Stimulated activated memory B cell treated with anti-CD40 and anti-IgM and Interleukin-4, amounts not matched to agents 10 μg/mL and 1 μg/mL and 100 μg/mL, for 72 hours (primary cell): ENCODE results near the gene GPBAR1.
"Not testable (repeated sequence)": the region's sequence is repeated elsewhere in the genome, so short reads cannot be mapped to it uniquely, and the experiment has no call there.

ENCODE experiments used
- ATAC-seq: fragments of 150-1000 bp; cut with Tn5 transposase; 2 replicates; pipeline ENCODE4 v1.10.0; 2021
- H3K27ac Mint-ChIP-seq: one replicate; pipeline ENCODE4 v1.8.0; 2022; ENCODE audit warnings: mild to moderate bottlenecking, mixed read lengths
- H3K27me3 Mint-ChIP-seq: one replicate; pipeline ENCODE4 v1.8.0; 2022; ENCODE audit warnings: mixed read lengths
- H3K36me3 Mint-ChIP-seq: one replicate; pipeline ENCODE4 v1.8.0; 2022; ENCODE audit warnings: mixed read lengths
- H3K4me1 Mint-ChIP-seq: one replicate; pipeline ENCODE4 v1.8.0; 2022; ENCODE audit warnings: mixed read lengths
- H3K4me3 Mint-ChIP-seq: one replicate; pipeline ENCODE4 v1.8.0; 2022; ENCODE audit warnings: mild to moderate bottlenecking, moderate library complexity, mixed read lengths
- H3K9me3 Mint-ChIP-seq: one replicate; pipeline ENCODE4 v1.8.0; 2022; ENCODE audit warnings: mixed read lengths

Gene GPBAR1

DNA sequence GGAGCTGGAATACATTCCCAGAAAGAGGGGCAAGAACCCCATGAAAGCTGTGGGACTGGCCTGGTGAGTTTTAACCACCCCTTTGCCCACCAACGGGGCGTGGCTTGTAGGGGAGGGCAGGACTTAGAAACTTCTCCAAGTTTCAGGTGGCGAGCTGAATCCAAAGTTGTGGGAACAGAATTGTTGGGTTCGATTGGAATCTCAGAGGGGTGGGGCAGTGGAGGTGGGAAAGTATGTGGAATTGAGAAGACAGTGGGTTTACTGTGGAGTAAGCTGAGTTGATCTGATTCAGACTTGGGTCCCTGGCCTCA, 10.6 kb downstream of the GPBAR1 start:
- Mint-ChIP-seq H3K9me3 (no peaks in the 10 kb centered on the region), H3K4me3 (peak overlapping the region; percentile 90), H3K27ac (peak overlapping the region; percentile 78), H3K4me1 (peaks cover 69% of the 10 kb centered on the region), H3K27me3 (no peaks in the 10 kb centered on the region), H3K36me3 (peaks cover 44% of the 10 kb centered on the region)
- ATAC-seq = no peak

DNA sequence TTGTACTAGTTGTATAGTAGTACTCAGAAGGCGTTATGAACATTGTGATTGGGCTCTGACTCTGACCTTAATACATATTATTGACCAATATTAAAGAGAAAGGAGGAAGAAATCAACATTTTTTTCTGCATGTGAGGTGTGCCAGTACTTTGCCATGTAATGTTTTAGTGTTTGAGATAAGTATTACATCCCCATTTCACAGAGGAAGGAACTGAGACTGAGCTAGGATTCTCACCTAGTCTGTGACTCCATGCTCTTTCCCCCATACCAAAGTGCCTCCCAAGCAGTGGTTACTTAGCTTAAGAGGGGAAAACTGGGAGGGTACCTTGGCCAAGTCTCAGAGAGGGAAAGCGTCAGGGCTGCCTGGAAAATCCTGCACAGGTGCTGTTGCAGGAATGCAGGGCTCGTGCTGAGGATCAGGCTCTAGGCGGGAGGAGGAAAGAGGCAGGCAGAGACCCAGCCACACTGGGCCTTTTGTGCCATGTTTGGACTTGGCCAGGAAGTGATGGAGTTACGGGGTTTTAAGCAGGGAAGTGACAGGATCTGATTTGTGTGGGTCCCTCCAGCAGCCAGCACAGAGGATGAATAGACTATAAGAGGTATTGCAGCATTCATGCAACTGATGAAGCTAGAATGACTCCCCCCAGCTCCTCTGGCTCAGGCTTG, 11.2 kb downstream of the GPBAR1 start:
- H3K9me3 Mint-ChIP-seq = no peaks in the 10 kb centered on the region
- peak overlapping the region; percentile 90 for H3K4me3 Mint-ChIP-seq
- H3K4me1 Mint-ChIP-seq = peaks cover 69% of the 10 kb centered on the region
- no peak for ATAC-seq
- H3K27ac Mint-ChIP-seq = peak overlapping the region; percentile 78
- H3K27me3 Mint-ChIP-seq = no peaks in the 10 kb centered on the region
- H3K36me3 Mint-ChIP-seq = peaks cover 44% of the 10 kb centered on the region

DNA sequence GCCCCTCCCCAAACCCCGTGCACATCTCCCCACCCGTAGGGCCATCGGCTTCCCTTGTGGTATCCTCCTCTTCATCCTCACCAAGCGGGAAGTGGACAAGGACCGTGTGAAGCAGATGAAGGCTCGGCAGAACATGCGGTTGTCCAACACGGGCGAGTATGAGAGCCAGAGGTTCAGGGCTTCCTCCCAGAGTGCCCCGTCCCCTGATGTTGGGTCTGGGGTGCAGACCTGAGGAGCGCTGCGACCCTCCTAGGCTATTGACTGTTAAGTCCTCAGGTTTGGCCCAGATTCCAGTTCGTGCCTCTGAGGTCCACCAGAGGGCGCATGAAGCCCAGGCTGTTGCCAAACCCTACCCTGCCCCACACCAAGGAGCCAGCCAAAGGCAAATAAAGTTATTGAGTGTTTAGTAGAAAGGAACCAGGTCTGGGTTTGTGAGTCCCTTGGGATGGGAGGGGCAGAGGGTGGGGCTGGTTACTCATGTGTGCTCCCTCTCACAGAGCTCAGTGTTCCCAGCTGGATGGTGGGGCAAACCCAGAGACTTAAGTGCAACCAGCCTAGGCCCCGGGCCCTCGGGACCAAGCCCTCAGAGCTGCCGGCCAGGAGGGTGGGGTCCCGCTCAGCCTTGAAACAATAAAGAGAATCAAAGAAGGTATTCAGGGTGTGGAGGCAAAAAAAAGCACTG, 11.9 kb downstream of the GPBAR1 start:
- peaks cover 68% of the 10 kb centered on the region for H3K4me1 Mint-ChIP-seq
- peak overlapping the region; percentile 32 for H3K4me3 Mint-ChIP-seq
- peaks cover 44% of the 10 kb centered on the region for H3K36me3 Mint-ChIP-seq
- H3K27ac Mint-ChIP-seq = peak overlapping the region; percentile 78
- no peaks in the 10 kb centered on the region for H3K27me3 Mint-ChIP-seq
- ATAC-seq = peak; percentile 72
- H3K9me3 Mint-ChIP-seq = no peaks in the 10 kb centered on the region

- H3K27me3 Mint-ChIP-seq, ATAC-seq, H3K4me3 Mint-ChIP-seq, H3K9me3 Mint-ChIP-seq: not testable (repeated sequence)
- peak overlapping the region; percentile 78 for H3K27ac Mint-ChIP-seq
- H3K4me1 Mint-ChIP-seq = peaks cover 67% of the 10 kb centered on the region
- peaks cover 46% of the 10 kb centered on the region for H3K36me3 Mint-ChIP-seq
Observed at GRCh38 chr2:218273214-218273907, 12.5 kb downstream of the GPBAR1 start.

DNA sequence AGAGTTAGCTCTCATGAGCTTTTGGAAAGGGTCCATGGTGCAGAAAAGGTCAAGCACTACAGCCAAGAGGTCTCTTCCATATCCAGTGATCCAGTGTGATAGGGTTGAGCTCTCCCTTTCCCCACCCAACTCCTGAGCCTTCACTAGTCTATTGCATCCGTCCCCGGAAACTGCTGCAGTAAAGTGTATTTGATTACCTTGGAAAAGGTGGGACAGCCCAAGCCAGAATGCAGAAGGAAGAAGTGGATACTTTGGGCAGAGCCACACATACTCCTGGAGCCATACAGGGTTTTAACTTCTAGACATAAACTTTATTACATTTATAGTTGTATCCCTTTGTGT, 13.1 kb downstream of the GPBAR1 start:
- Mint-ChIP-seq H3K36me3 (peaks cover 49% of the 10 kb centered on the region), H3K27ac (peak overlapping the region; percentile 78), H3K4me3 (no peak overlapping the region), H3K27me3 (no peaks in the 10 kb centered on the region), H3K4me1 (peaks cover 66% of the 10 kb centered on the region), H3K9me3 (no peaks in the 10 kb centered on the region)
- no peak for ATAC-seq

- H3K27me3 Mint-ChIP-seq = no peaks in the 10 kb centered on the region
- H3K36me3 Mint-ChIP-seq = peaks cover 56% of the 10 kb centered on the region
- no peak for ATAC-seq
- peaks cover 66% of the 10 kb centered on the region for H3K4me1 Mint-ChIP-seq
- H3K9me3 Mint-ChIP-seq = no peaks in the 10 kb centered on the region
- H3K27ac Mint-ChIP-seq = peak overlapping the region; percentile 78
- no peak overlapping the region for H3K4me3 Mint-ChIP-seq
Observed at GRCh38 chr2:218274586-218274985, 13.8 kb downstream of the GPBAR1 start.

DNA sequence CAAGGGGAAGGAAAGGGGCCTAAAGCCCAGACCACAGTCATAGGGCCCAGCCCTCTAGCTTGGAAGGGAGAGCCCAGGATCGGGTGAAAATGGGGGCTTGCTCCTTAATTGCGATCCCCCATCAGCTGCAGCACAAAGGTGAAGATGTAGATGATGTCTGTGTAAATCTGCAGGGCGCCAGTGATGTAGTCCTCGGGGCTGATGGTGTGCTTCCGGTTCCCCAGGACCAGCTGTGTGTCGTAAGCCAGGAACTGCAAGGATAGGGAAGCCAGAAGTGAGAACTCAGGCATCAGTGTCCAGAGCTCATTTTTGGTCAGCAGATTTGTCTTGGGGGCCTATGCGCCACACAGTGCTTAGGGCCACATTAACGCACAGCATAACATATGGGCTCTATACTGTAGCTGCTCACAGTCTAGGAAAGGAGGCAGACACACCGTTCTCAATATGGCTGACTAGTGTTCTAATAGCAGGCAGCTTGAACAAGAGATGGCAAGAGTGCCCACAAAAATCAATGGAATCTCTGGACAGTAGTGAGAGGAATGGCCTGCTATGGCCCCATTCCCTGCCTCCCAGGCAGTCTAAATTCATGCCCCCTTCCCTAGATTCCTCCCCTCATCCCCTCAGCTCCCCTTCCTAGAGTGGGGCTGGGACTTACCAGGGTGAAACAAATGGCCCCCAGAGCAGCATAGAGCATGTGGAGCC, 14.7 kb downstream of the GPBAR1 start:
- H3K9me3 Mint-ChIP-seq = no peaks in the 10 kb centered on the region
- H3K36me3 Mint-ChIP-seq = peaks cover 65% of the 10 kb centered on the region
- peaks cover 73% of the 10 kb centered on the region for H3K4me1 Mint-ChIP-seq
- no peak for ATAC-seq
- H3K4me3 Mint-ChIP-seq = no peak overlapping the region
- H3K27me3 Mint-ChIP-seq = no peaks in the 10 kb centered on the region
- peak overlapping the region; percentile 78 for H3K27ac Mint-ChIP-seq

DNA sequence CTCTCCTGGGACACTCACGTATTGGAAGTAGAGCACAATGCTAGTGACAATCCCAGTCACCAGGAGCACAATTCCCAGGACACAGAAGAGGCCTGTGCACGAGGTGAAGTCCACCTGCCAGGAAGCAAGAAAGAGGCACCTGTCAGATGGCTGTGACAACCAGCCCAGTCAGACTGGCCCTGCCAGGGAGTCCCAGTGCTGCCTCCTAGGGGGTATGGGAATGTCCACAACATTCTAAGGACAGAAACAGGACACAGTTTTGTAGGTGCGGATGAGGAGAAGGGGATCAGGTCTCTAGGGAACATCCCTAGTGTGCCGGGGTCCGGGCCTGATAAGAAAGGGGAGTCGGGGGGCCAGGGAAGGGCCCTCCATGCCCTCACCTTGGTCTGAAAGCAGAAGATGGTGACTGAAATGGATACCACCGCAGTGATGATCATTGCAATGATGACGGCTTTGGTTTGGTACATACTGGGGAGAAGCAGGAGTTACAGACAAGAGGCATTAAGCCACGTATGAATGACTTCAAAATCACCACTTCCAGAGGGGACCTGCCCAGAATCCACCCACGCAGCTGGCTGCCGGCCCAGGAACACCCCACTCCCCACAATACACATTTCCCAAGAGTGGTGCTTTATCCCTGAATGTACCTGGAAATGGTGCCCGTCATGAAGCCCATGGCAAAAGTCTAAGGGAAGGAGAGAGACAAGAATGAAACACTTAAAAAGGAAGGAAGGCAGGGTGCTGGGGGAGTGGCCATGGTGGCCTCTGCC, 16.4 kb downstream of the GPBAR1 start:
- H3K36me3 Mint-ChIP-seq = peaks cover 73% of the 10 kb centered on the region
- no peak overlapping the region for H3K4me3 Mint-ChIP-seq
- H3K27ac Mint-ChIP-seq = peak overlapping the region; percentile 61
- no peaks in the 10 kb centered on the region for H3K27me3 Mint-ChIP-seq
- peaks cover 58% of the 10 kb centered on the region for H3K4me1 Mint-ChIP-seq
- no peak for ATAC-seq
- H3K9me3 Mint-ChIP-seq = no peaks in the 10 kb centered on the region

DNA sequence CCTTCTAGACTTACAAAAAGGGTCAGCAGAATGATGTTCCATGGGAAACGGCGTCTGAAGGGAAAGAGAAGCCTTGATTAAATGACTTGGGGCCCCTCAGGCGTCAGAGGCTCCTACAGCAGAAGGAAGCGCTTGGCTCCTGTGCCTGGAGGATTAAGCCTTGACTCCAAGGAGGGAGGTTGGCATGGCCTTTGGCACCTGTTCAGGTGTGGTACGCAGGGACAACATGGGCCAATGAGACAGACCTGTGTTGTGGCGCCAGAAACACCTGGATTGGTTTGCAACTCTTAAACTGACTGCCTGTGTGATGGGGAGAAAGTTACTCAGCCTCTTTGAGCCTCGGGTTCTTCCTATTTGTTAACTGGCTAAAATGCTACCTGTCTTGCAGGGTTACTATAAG, 17.1 kb downstream of the GPBAR1 start:
- H3K36me3 Mint-ChIP-seq = peaks cover 70% of the 10 kb centered on the region
- no peak overlapping the region for H3K4me3 Mint-ChIP-seq
- H3K4me1 Mint-ChIP-seq = peaks cover 58% of the 10 kb centered on the region
- ATAC-seq = no peak
- no peaks in the 10 kb centered on the region for H3K9me3 Mint-ChIP-seq
- peak overlapping the region; percentile 61 for H3K27ac Mint-ChIP-seq
- H3K27me3 Mint-ChIP-seq = no peaks in the 10 kb centered on the region

DNA sequence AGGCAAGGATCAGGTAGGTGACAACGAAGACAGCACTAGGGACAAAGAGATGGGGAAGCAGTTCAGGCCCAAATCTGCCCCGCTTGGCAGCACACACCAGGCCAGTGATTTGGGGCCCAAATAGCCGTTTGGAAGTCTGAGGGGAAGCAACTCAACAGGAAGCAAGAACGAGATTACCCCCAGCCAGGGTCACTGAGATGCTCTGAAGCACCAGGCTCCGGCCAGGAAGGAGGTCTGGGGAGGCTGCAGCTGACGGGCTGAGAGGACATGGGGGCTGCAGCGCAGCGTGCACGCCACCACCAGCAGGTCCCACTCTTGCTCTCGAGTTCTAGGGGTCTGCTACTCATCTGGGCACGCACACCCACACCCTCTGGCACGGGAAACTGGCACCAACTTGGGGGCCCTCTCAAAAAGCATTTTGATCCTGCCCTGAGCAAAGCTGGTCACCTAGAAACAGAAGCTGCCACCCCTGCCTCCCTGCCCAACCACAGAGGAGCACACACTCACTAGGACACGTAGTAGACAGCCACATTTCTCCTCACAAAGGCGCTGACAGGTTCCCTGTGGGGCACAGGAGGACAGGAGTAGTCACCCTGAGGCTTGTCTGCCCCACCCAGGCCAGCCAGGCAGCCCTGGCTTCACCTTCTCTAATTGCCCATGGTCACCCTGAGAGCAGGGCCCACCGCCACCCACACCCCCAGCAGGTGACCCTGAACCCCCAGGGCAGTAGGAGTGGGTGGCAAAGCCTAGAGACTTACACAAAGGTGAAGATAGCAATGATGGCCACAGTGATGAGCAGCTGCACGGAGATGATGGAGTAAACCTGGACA, 17.9 kb downstream of the GPBAR1 start:
- no peaks in the 10 kb centered on the region for H3K9me3 Mint-ChIP-seq
- H3K4me3 Mint-ChIP-seq = no peak overlapping the region
- H3K36me3 Mint-ChIP-seq = peaks cover 66% of the 10 kb centered on the region
- no peak for ATAC-seq
- H3K27ac Mint-ChIP-seq = peak overlapping the region; percentile 61
- no peaks in the 10 kb centered on the region for H3K27me3 Mint-ChIP-seq
- H3K4me1 Mint-ChIP-seq = peaks cover 61% of the 10 kb centered on the region

DNA sequence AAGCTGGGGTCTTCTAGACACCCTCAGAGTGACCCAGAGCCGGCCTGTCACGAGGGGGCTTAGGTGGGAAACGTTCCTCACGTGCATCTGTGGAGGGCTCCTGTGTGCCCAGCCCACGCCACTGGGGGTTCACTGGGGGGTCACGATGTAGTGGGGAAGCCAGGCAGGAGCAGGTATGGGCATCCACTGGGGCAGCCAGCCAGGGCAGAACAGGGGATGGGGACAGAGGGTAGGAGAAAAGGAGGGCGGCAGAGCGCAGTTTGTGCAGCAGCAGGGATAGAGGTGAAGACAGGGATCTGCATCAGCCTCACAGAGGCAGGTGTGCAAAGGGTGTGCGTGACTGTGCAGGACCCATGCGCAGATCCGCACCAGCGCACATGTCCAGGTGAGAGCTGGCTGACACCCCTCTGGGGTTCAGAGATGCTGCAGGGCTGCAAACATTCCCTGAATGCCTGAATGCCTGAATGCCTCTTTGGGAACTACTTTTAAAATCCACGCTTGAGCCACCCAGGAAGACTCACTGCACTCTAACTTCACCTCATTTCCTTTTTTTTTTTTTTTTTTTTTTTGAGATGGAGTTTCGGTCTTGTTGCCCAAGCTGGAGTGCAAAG, 19.6 kb downstream of the GPBAR1 start:
- no peak for ATAC-seq
- H3K4me1 Mint-ChIP-seq = peaks cover 62% of the 10 kb centered on the region
- no peaks in the 10 kb centered on the region for H3K9me3 Mint-ChIP-seq
- no peak overlapping the region for H3K4me3 Mint-ChIP-seq
- peak overlapping the region; percentile 3 for H3K27ac Mint-ChIP-seq
- no peaks in the 10 kb centered on the region for H3K27me3 Mint-ChIP-seq
- H3K36me3 Mint-ChIP-seq = peaks cover 52% of the 10 kb centered on the region

- Mint-ChIP-seq H3K4me1 (peaks cover 71% of the 10 kb centered on the region), H3K27ac (peak overlapping the region; percentile 82), H3K4me3 (no peak overlapping the region), H3K36me3 (peaks cover 44% of the 10 kb centered on the region), H3K9me3 (no peaks in the 10 kb centered on the region), H3K27me3 (no peaks in the 10 kb centered on the region)
- no peak for ATAC-seq
Observed at GRCh38 chr2:218281449-218281848, 20.6 kb downstream of the GPBAR1 start.

- Mint-ChIP-seq H3K27me3 (no peaks in the 10 kb centered on the region), H3K36me3 (peaks cover 35% of the 10 kb centered on the region), H3K4me1 (peaks cover 72% of the 10 kb centered on the region), H3K27ac (peak overlapping the region; percentile 82), H3K4me3 (no peak overlapping the region), H3K9me3 (no peaks in the 10 kb centered on the region)
- no peak for ATAC-seq
Observed at GRCh38 chr2:218282173-218282991, 21.6 kb downstream of the GPBAR1 start.
